AG04450 (cell line): ENCODE data around the gene LIMK2. TPM values are rescaled to one million over a fixed set of nuclear protein-coding genes. Genes with fewer than 3 reads are reported as not detected.
"Not testable (repeated sequence)": the region's sequence is repeated elsewhere in the genome, so short reads cannot be mapped to it uniquely, and the experiment has no call there.

Experiments
- CTCF ChIA-PET: fragments of 300-600, 350-600 bp; formaldehyde crosslinking; extraction: SDS; loops from one replicate; lab custom pipeline; 2022; ENCODE audit warnings: antibody characterized with exemption, inconsistent platforms; lab: Charles Lee
- POLR2A ChIA-PET: fragments of 350-600 bp; formaldehyde crosslinking; extraction: SDS; loops from one replicate; lab custom pipeline; 2021; ENCODE audit warnings: antibody characterized with exemption, inconsistent platforms; lab: Yijun Ruan, JAX
- DNase-seq: peaks from one replicate; pipeline ENCODE4 v3.0.0-alpha.2; 2011; ENCODE audit warnings: low read depth, low spot score
- H3K27ac ChIP-seq: one replicate; pipeline ENCODE4 v1.5.1; 2012; ENCODE audit warnings: low read depth, low read length, control low read depth
- H3K27me3 ChIP-seq: one replicate; pipeline ENCODE4 v1.6.0; 2012; ENCODE audit warnings: low read length; ENCODE audit not compliant: control insufficient read depth, insufficient read depth
- H3K4me3 ChIP-seq: 2 replicates; pipeline ENCODE4 v1.5.1; 2011; ENCODE audit warnings: mild to moderate bottlenecking, low read depth, low read length, control low read depth
- H3K9me3 ChIP-seq: 2 replicates; pipeline ENCODE4 v1.5.1; 2012; ENCODE audit warnings: low read length; ENCODE audit not compliant: control insufficient read depth, insufficient read depth
- CTCF ChIP-seq: IDR thresholded peaks from 2 replicates; pipeline ENCODE4 v1.5.1; 2011; ENCODE audit warnings: low read depth, low read length, control low read depth, inconsistent platforms
- polyA plus RNA-seq: library from polyadenylated mRNA; depleted of rRNA; stranded (reverse); fragments of >200 nt; gene quantifications from 2 replicates; pipeline ENCODE4 v1.2.3, GENCODE V29; 2011

LIMK2 gene
- polyA plus RNA-seq, 1 experiment, result 5.0 TPM

GRCh38 chr22:31185056-31185455, 27.0 kb upstream of the LIMK2 start:
- Histone ChIP-seq H3K4me3 (no peak overlapping the region), H3K27me3 (no peaks in the 10 kb centered on the region), H3K9me3 (peaks cover 3% of the 10 kb centered on the region; the same call in 1 of the 2 replicates), H3K27ac (no peak overlapping the region)
- DNase-seq, result no peak
- ChIA-PET POLR2A (no interaction called here), CTCF (interaction anchor here (1.4 to 1.5 kb wide), 2 partner anchors 26 to 88 kb away, joined by 5 to 6 read pairs; no protein-coding TSS in a partner anchor)
- no peak for TF ChIP-seq CTCF

GRCh38 chr22:31187627-31188026, 24.5 kb upstream of the LIMK2 start:
- Histone ChIP-seq H3K9me3 (peaks cover 3% of the 10 kb centered on the region; the same call in 1 of the 2 replicates), H3K27ac (no peak overlapping the region), H3K27me3 (no peaks in the 10 kb centered on the region), H3K4me3 (no peak overlapping the region)
- TF ChIP-seq CTCF, result no peak
- ChIA-PET POLR2A (no interaction called here), CTCF (interaction anchor here (0.7 to 3.2 kb wide), 4 partner anchors 10 to 103 kb away, joined by 3 to 17 read pairs (median 3); partner anchors contain the start of gene LIMK2)
- no peak for DNase-seq

- no peaks in the 10 kb centered on the region for H3K9me3 ChIP-seq
- peak overlapping the region; percentile 43 for H3K27ac ChIP-seq
- no peak overlapping the region for H3K4me3 ChIP-seq
- peak; percentile 21 for DNase-seq
- H3K27me3 ChIP-seq, result no peaks in the 10 kb centered on the region
- ChIA-PET CTCF (interaction anchor here (1.4 to 3.0 kb wide), 3 partner anchors 20 to 100 kb away, joined by 4 to 12 read pairs (median 5); partner anchors contain the start of genes LIMK2 and PIK3IP1), POLR2A (interaction anchor here (0.6 kb wide), 1 partner anchor 180 kb away, joined by 10 read pairs; no protein-coding TSS in a partner anchor)
- TF ChIP-seq CTCF, result no peak
Observed at GRCh38 chr22:31192513-31192912, 19.6 kb upstream of the LIMK2 start.

DNA sequence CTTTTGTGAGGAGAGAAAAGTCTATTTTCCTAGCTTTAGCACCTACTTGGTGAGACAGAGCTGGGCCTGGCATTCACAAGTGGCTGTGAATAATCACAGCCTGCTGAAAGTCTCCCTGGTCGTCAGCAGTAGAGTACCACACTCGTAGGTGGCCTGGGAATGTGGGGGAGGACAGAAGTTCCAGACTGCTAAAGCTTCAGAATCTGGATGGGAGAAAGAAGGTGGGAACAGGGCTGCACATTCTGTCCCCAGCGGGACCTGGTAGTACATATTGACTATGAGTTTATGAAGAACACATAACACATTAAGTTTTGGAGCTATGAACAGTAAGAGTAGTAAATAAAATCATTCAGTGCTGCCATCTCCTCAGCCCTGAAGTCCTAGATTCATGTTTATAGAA, 19.0 kb upstream of the LIMK2 start:
- no peak for TF ChIP-seq CTCF
- no peaks in the 10 kb centered on the region for H3K27me3 ChIP-seq
- no peaks in the 10 kb centered on the region for H3K9me3 ChIP-seq
- ChIA-PET POLR2A (interaction anchor here (0.6 kb wide), 2 partner anchors 78 to 181 kb away, joined by 5 to 10 read pairs; no protein-coding TSS in a partner anchor), CTCF (interaction anchor here (1.4 to 3.0 kb wide), 3 partner anchors 19 to 99 kb away, joined by 4 to 12 read pairs (median 5); partner anchors contain the start of genes LIMK2 and PIK3IP1)
- no peak overlapping the region for H3K4me3 ChIP-seq
- peak overlapping the region; percentile 43 for H3K27ac ChIP-seq
- no peak for DNase-seq

GRCh38 chr22:31194681-31195080, 17.4 kb upstream of the LIMK2 start:
- H3K27me3 ChIP-seq, POLR2A ChIA-PET, H3K9me3 ChIP-seq, H3K27ac ChIP-seq, H3K4me3 ChIP-seq, DNase-seq: not testable (repeated sequence)
- CTCF ChIA-PET, result interaction anchor here (3.0 kb wide), 1 partner anchor 17 kb away, joined by 12 read pairs; the partner anchor contains the start of gene LIMK2
